ENCODE measurements around the gene PANX2. TPM values are rescaled to one million over a fixed set of nuclear protein-coding genes. Genes with fewer than 3 reads are reported as not detected.

The PANX2 gene
- total RNA-seq, 1 donor from 2014 or later, result 0.96 TPM

GRCh38 chr22:50169774-50170341 is 673 bp upstream of the PANX2 start:
- no peak for DNase-seq (ENCODE audit: low spot score)

GRCh38 chr22:50171319-50171964 is 911 bp downstream of the PANX2 start:
- peak; percentile 83 for DNase-seq (ENCODE audit: low spot score)

GRCh38 chr22:50171965-50172421 is 1.5 kb downstream of the PANX2 start:
- no peak for DNase-seq (ENCODE audit: low spot score)

GRCh38 chr22:50173311-50173982 is 2.9 kb downstream of the PANX2 start:
- DNase-seq (ENCODE audit: low spot score), result no peak

GRCh38 chr22:50173983-50174355 is 3.4 kb downstream of the PANX2 start:
- DNase-seq (ENCODE audit: low spot score), result no peak

GRCh38 chr22:50174382-50175190 is 4.1 kb downstream of the PANX2 start:
- DNase-seq (ENCODE audit: low spot score), result no peak

- DNase-seq (ENCODE audit: low spot score), result no peak
These were observed 4.6 kb downstream of the PANX2 start for GRCh38 chr22:50175191-50175461.

GRCh38 chr22:50175921-50176849 is 5.7 kb downstream of the PANX2 start:
- DNase-seq (ENCODE audit: low spot score), result peak; percentile 31

GRCh38 chr22:50176850-50177536 is 6.5 kb downstream of the PANX2 start:
- DNase-seq (ENCODE audit: low spot score), result no peak

- DNase-seq (ENCODE audit: low spot score), result no peak
These were observed 7.3 kb downstream of the PANX2 start for GRCh38 chr22:50177537-50178470.

- DNase-seq (ENCODE audit: low spot score), result no peak
These were observed 7.9 kb downstream of the PANX2 start for GRCh38 chr22:50178471-50178864.

- DNase-seq (ENCODE audit: low spot score), result no peak
These were observed 8.6 kb downstream of the PANX2 start for GRCh38 chr22:50178871-50179869.

- no peak for DNase-seq (ENCODE audit: low spot score)
These were observed 9.6 kb downstream of the PANX2 start for GRCh38 chr22:50179937-50180726.

GRCh38 chr22:50180727-50181521 is 10.4 kb downstream of the PANX2 start:
- no peak for DNase-seq (ENCODE audit: low spot score)

GRCh38 chr22:50182176-50183081 is 11.9 kb downstream of the PANX2 start:
- DNase-seq (ENCODE audit: low spot score), result no peak

Measured in umbilical cord (tissue), 2 donors.